Germinal center (tissue), 1 donor: ENCODE measurements around the gene SH3RF2.
"Not testable (repeated sequence)": the region's sequence is repeated elsewhere in the genome, so short reads cannot be mapped to it uniquely, and the experiment has no call there.

Source experiments
- DNase-seq: peaks from one replicate; pipeline ENCODE4 v3.0.0; 2012; ENCODE audit warnings: mixed read lengths, low spot score

Gene SH3RF2

GRCh38 chr5:145951071-145951470, 14.7 kb downstream of the SH3RF2 start:
- DNase-seq: no peak

- no peak for DNase-seq
Observed at GRCh38 chr5:145953202-145953601, 16.8 kb downstream of the SH3RF2 start.

- not testable (repeated sequence) for DNase-seq
Observed at GRCh38 chr5:145954140-145954539, 17.8 kb downstream of the SH3RF2 start.

- no peak for DNase-seq
Observed at GRCh38 chr5:145957388-145957787, 21.0 kb downstream of the SH3RF2 start.

GRCh38 chr5:145958436-145958835, 22.1 kb downstream of the SH3RF2 start:
- DNase-seq: no peak

- no peak for DNase-seq
Observed at GRCh38 chr5:145960166-145960565, 23.8 kb downstream of the SH3RF2 start.

GRCh38 chr5:145960848-145961600, 24.6 kb downstream of the SH3RF2 start:
- DNase-seq: no peak

GRCh38 chr5:145962001-145962400, 25.6 kb downstream of the SH3RF2 start:
- no peak for DNase-seq

- DNase-seq: not testable (repeated sequence)
Observed at GRCh38 chr5:145964008-145964407, 27.6 kb downstream of the SH3RF2 start.

GRCh38 chr5:145965804-145966203, 29.4 kb downstream of the SH3RF2 start:
- DNase-seq: no peak

- DNase-seq: no peak
Observed at GRCh38 chr5:145967296-145967695, 30.9 kb downstream of the SH3RF2 start.

GRCh38 chr5:145968970-145969713, 32.8 kb downstream of the SH3RF2 start:
- no peak for DNase-seq

GRCh38 chr5:145969714-145970092, 33.3 kb downstream of the SH3RF2 start:
- DNase-seq: no peak

GRCh38 chr5:145971108-145971507, 34.7 kb downstream of the SH3RF2 start:
- DNase-seq: no peak

GRCh38 chr5:145971701-145972100, 35.3 kb downstream of the SH3RF2 start:
- DNase-seq: no peak

GRCh38 chr5:145975001-145975360, 38.6 kb downstream of the SH3RF2 start:
- no peak for DNase-seq

GRCh38 chr5:145975361-145976066, 39.1 kb downstream of the SH3RF2 start:
- no peak for DNase-seq

GRCh38 chr5:145976431-145977155, 40.2 kb downstream of the SH3RF2 start:
- no peak for DNase-seq

GRCh38 chr5:145978171-145978570, 41.8 kb downstream of the SH3RF2 start:
- DNase-seq: no peak

- DNase-seq: no peak
Observed at GRCh38 chr5:145978708-145979107, 42.3 kb downstream of the SH3RF2 start.

GRCh38 chr5:145979270-145980223, 43.2 kb downstream of the SH3RF2 start:
- no peak for DNase-seq
